Measurements from ENCODE around the gene ZFYVE9. TPM values are rescaled to one million over a fixed set of nuclear protein-coding genes. Genes with fewer than 3 reads are reported as not detected.

The ZFYVE9 gene
- total and polyA plus RNA-seq, 2 of the 8 experiments (the other 6 are each of a cell fraction or from before 2014, with no cell fraction given), result 5.8 to 26.5 TPM

DNA sequence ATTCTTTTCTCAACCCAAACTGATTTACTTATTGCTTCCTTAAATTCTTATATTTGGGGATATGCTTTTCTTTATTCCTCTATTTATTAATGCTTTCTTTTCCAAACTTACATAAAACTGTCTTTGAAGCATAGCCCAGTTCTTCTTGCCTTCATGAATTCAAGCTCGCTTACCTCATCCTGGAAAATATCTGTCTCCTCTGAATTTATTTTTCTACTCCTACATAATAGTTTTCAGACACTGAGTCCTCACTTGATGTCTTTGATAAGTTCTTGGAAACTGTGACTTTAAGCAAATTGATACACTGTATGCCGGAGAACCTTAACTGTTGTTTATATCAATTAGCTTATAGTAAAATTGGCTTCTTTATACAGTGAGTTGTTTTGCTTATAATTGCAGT lies 93.8 kb downstream of the ZFYVE9 start:
- Histone ChIP-seq H4K8ac (ENCODE audit: extremely low read depth, insufficient read depth, low read length) (no peak overlapping the region), H4K20me1 (replicated peaks in 1 of 2; ENCODE audit: control insufficient read depth in 1 of 2, insufficient read depth in 2 of 2, low read length in 2 of 2) (no peaks in the 10 kb centered on the region), H3K79me1 (ENCODE audit: low read depth, low read length) (no peaks in the 10 kb centered on the region), H3K23me2 (ENCODE audit: low read depth, low read length) (no peaks in the 10 kb centered on the region), H3K4ac (replicated peaks; ENCODE audit: insufficient read length, low read depth, low read length) (no peak overlapping the region), H3K18ac (ENCODE audit: extremely low read depth, low read length) (no peak overlapping the region), H3K27ac (ENCODE audit: low read depth, low read length) (no peak overlapping the region), H2BK120ac (replicated peaks; ENCODE audit: low read depth, low read length) (no peak overlapping the region), H4K5ac (ENCODE audit: insufficient read length, low read depth, low read length) (no peak overlapping the region), H3K14ac (ENCODE audit: insufficient read length) (no peak overlapping the region), H2AFZ (ENCODE audit: low read length) (no peak overlapping the region), H2AK5ac (ENCODE audit: low read depth, low read length) (no peak overlapping the region), H3K4me2 (ENCODE audit: insufficient read depth in 1 of 2, low read depth in 2 of 2, low read length in 2 of 2) (no peak overlapping the region), H2BK15ac (ENCODE audit: low read length) (no peak overlapping the region), H3K9me3 (ENCODE audit: insufficient read depth in 2 of 2, low read depth in 1 of 2, low read length in 1 of 2) (no peaks in the 10 kb centered on the region), H3K9ac (replicated peaks in 1 of 4; ENCODE audit: extremely low read depth in 1 of 4, low read depth in 3 of 4, low read length in 3 of 4) (no peak overlapping the region), H4K91ac (replicated peaks; ENCODE audit: insufficient read length, low read length) (no peak overlapping the region), H2BK12ac (ENCODE audit: low read depth, low read length) (no peak overlapping the region), H3K23ac (ENCODE audit: insufficient read length) (no peak overlapping the region), H3K36me3 (ENCODE audit: control insufficient read depth in 2 of 4, insufficient read depth in 4 of 4, low read length in 3 of 4) (no peaks in the 10 kb centered on the region), H3K4me3 (ENCODE audit: extremely low read depth in 1 of 4, insufficient read depth in 2 of 4, low read depth in 3 of 4, low read length in 4 of 4) (no peak overlapping the region), H3K27me3 (replicated peaks in 1 of 4; ENCODE audit: control insufficient read depth in 3 of 4, extremely low read depth in 1 of 4, insufficient read depth in 3 of 4, low read length in 3 of 4) (no peaks in the 10 kb centered on the region), H2BK5ac (ENCODE audit: low read depth, low read length) (no peak overlapping the region), H3K4me1 (replicated peaks in 1 of 4; ENCODE audit: control insufficient read depth in 3 of 4, insufficient read depth in 4 of 4, low read length in 3 of 4) (no peaks in the 10 kb centered on the region), H3K79me2 (ENCODE audit: control insufficient read depth in 1 of 2, insufficient read depth in 2 of 2, low read length in 2 of 2) (no peaks in the 10 kb centered on the region), H3K56ac (replicated peaks; ENCODE audit: insufficient read length, low read depth, low read length) (no peak overlapping the region), H2BK20ac (ENCODE audit: low read length) (no peak overlapping the region)
- POLR2A ChIA-PET (ENCODE audit: partially characterized antibody), result no interaction called here
- FAIRE-seq (no peak), DNase-seq (ENCODE audit: low read depth in 1 of 2, low spot score in 2 of 2) (no peak)
- CTCF ChIA-PET (ENCODE audit: partially characterized antibody), result no interaction called here
- WGBS, 2 experiments (ENCODE audit: extremely low coverage in 1 of 2, insufficient coverage in 1 of 2, insufficient read length in 1 of 2, insufficient replicate concordance in 2 of 2, low coverage in 1 of 2, low lambda C conversion rate in 2 of 2, missing lambda C conversion rate in 1 of 2), result 100% methylated on average over 2 of the region's 2 CpGs; no CpG with 5 or more reads in 1 of the 2 experiments
- TF ChIP-seq TCF12 (IDR thresholded peaks at IDR 0.05; ENCODE audit: low read depth, low read length) (no peak), RAD21 (IDR thresholded peaks at IDR 0.05 in 1 of 2, conservative IDR thresholded peaks at IDR 0.05 in 1 of 2; ENCODE audit: low read depth in 2 of 2, low read length in 2 of 2) (no peak), ZNF274 (IDR thresholded peaks at IDR 0.05; ENCODE audit: borderline replicate concordance, extremely low read depth, low read length) (no peak), TBP (IDR thresholded peaks at IDR 0.05; ENCODE audit: low read depth, low read length) (no peak), RXRA (IDR thresholded peaks at IDR 0.05; ENCODE audit: insufficient read depth, low read depth, low read length) (no peak), BACH1 (IDR thresholded peaks at IDR 0.05; ENCODE audit: low read length) (no peak), RFX5 (IDR thresholded peaks at IDR 0.05; ENCODE audit: borderline replicate concordance, low read depth, low read length) (no peak), SRF (IDR thresholded peaks at IDR 0.05; ENCODE audit: low read depth, low read length) (no peak), YY1 (IDR thresholded peaks at IDR 0.05; ENCODE audit: low read depth, low read length) (no peak), EP300 (IDR thresholded peaks at IDR 0.05; ENCODE audit: borderline replicate concordance in 1 of 2, low read depth in 2 of 2, low read length in 2 of 2) (no peak), GTF2F1 (IDR thresholded peaks at IDR 0.05; ENCODE audit: borderline replicate concordance, low read depth, low read length) (no peak), CHD2 (IDR thresholded peaks at IDR 0.05; ENCODE audit: low read length) (no peak)
- TF ChIP-seq, protein P1, sequence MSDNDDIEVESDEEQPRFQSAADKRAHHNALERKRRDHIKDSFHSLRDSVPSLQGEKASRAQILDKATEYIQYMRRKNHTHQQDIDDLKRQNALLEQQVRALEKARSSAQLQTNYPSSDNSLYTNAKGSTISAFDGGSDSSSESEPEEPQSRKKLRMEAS (IDR thresholded peaks at IDR 0.05), result no peak
- TF ChIP-seq, protein P2, sequence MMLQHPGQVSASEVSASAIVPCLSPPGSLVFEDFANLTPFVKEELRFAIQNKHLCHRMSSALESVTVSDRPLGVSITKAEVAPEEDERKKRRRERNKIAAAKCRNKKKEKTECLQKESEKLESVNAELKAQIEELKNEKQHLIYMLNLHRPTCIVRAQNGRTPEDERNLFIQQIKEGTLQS (IDR thresholded peaks at IDR 0.05; ENCODE audit: insufficient read depth, low read depth, low read length), result no peak

Data from H1 (cell line).